Muscle layer of colon (tissue), 2 donors: ENCODE results near the gene CAPSL.
"Not testable (repeated sequence)": the region's sequence is repeated elsewhere in the genome, so short reads cannot be mapped to it uniquely, and the experiment has no call there.

ENCODE experiments used
- H3K27ac ChIP-seq: one replicate; pipeline ENCODE4 v1.7.0; 2013; ENCODE audit warnings: low read depth, mild to moderate bottlenecking, low read length, moderate library complexity
- H3K27me3 ChIP-seq, 2 donors: one replicate each; pipeline ENCODE4 v1.7.0; 2013; ENCODE audit warnings: low read length in 2 of 2, mild to moderate bottlenecking in 2 of 2; ENCODE audit not compliant: insufficient read depth in 2 of 2, control insufficient read depth in 1 of 2
- H3K36me3 ChIP-seq: one replicate; pipeline ENCODE4 v1.7.0; 2013; ENCODE audit warnings: mild to moderate bottlenecking, low read length; ENCODE audit not compliant: insufficient read depth
- H3K4me1 ChIP-seq: one replicate; pipeline ENCODE4 v1.7.0; 2013; ENCODE audit warnings: mild to moderate bottlenecking, low read length; ENCODE audit not compliant: insufficient read depth
- H3K4me3 ChIP-seq, 2 donors: one replicate each; pipeline ENCODE4 v1.7.0; 2013; ENCODE audit warnings: low read length in 2 of 2, low read depth in 1 of 2, mild to moderate bottlenecking in 1 of 2, moderate library complexity in 1 of 2
- H3K9ac ChIP-seq: one replicate; pipeline ENCODE4 v1.7.0; 2013; ENCODE audit warnings: low read length
- H3K9me3 ChIP-seq: one replicate; pipeline ENCODE4 v1.7.0; 2013; ENCODE audit warnings: mild to moderate bottlenecking, low read length
- donor health status: abdominal sarcoma.
- donor health status: Adenocarcinoma of cecum.

CAPSL gene

GRCh38 chr5:35867998-35868397, 70.4 kb downstream of the CAPSL start:
- H3K4me3 ChIP-seq: no peak overlapping the region
- no peaks in the 10 kb centered on the region for H3K9me3 ChIP-seq
- no peak overlapping the region for H3K27ac ChIP-seq
- H3K9ac ChIP-seq: no peak overlapping the region
- no peaks in the 10 kb centered on the region for H3K27me3 ChIP-seq
- H3K36me3 ChIP-seq: no peaks in the 10 kb centered on the region
- no peaks in the 10 kb centered on the region for H3K4me1 ChIP-seq

- H3K36me3 ChIP-seq: no peaks in the 10 kb centered on the region
- H3K9me3 ChIP-seq: no peaks in the 10 kb centered on the region
- no peak overlapping the region for H3K9ac ChIP-seq
- no peaks in the 10 kb centered on the region for H3K27me3 ChIP-seq
- no peak overlapping the region for H3K4me3 ChIP-seq
- H3K27ac ChIP-seq: no peak overlapping the region
- H3K4me1 ChIP-seq: no peaks in the 10 kb centered on the region
These were observed 75.3 kb downstream of the CAPSL start for GRCh38 chr5:35863159-35863558.

- Histone ChIP-seq H3K9ac (no peak overlapping the region), H3K36me3 (no peaks in the 10 kb centered on the region), H3K4me1 (no peaks in the 10 kb centered on the region), H3K4me3 (no peak overlapping the region), H3K27ac (no peak overlapping the region), H3K9me3 (no peaks in the 10 kb centered on the region), H3K27me3 (no peaks in the 10 kb centered on the region)
These were observed 76.3 kb downstream of the CAPSL start for GRCh38 chr5:35862126-35862525.

- Histone ChIP-seq H3K36me3 (no peaks in the 10 kb centered on the region), H3K4me1 (no peaks in the 10 kb centered on the region), H3K27ac (no peak overlapping the region), H3K27me3 (no peaks in the 10 kb centered on the region), H3K4me3 (no peak overlapping the region), H3K9me3 (no peaks in the 10 kb centered on the region), H3K9ac (no peak overlapping the region)
These were observed 76.7 kb downstream of the CAPSL start for GRCh38 chr5:35861718-35862117.

- Histone ChIP-seq H3K27ac (no peak overlapping the region), H3K9me3 (no peaks in the 10 kb centered on the region), H3K27me3 (no peaks in the 10 kb centered on the region), H3K36me3 (no peaks in the 10 kb centered on the region), H3K4me1 (no peaks in the 10 kb centered on the region), H3K9ac (no peak overlapping the region), H3K4me3 (no peak overlapping the region)
These were observed 77.7 kb downstream of the CAPSL start for GRCh38 chr5:35860686-35861085.

GRCh38 chr5:35859101-35859661, 79.2 kb downstream of the CAPSL start:
- H3K36me3 ChIP-seq: no peaks in the 10 kb centered on the region
- no peak overlapping the region for H3K4me3 ChIP-seq
- H3K9me3 ChIP-seq: no peaks in the 10 kb centered on the region
- H3K27ac ChIP-seq: no peak overlapping the region
- H3K9ac ChIP-seq: no peak overlapping the region
- no peaks in the 10 kb centered on the region for H3K4me1 ChIP-seq
- no peaks in the 10 kb centered on the region for H3K27me3 ChIP-seq

GRCh38 chr5:35857606-35858205, 80.7 kb downstream of the CAPSL start:
- Histone ChIP-seq H3K4me3 (no peak overlapping the region), H3K9ac (no peak overlapping the region), H3K36me3 (no peaks in the 10 kb centered on the region), H3K9me3 (no peaks in the 10 kb centered on the region), H3K4me1 (no peaks in the 10 kb centered on the region), H3K27me3 (no peaks in the 10 kb centered on the region), H3K27ac (no peak overlapping the region)

- Histone ChIP-seq H3K27ac (no peak within 1 kb of the TSS), H3K9me3 (no peaks in the 10 kb centered on the region), H3K27me3 (no peaks in the 10 kb centered on the region), H3K36me3 (no peaks in the 10 kb centered on the region), H3K4me3 (no peak within 1 kb of the TSS), H3K4me1 (no peaks in the 10 kb centered on the region), H3K9ac (no peak within 1 kb of the TSS)
These were observed 81.6 kb downstream of the CAPSL start, which contains the start of gene IL7R for GRCh38 chr5:35856765-35857351. Gene IL7R, plus strand, starts transcription at chr5:35856891. Its CDS starts 87 bp downstream, at chr5:35856978.

- H3K27me3 ChIP-seq, H3K4me3 ChIP-seq, H3K9ac ChIP-seq, H3K27ac ChIP-seq, H3K36me3 ChIP-seq, H3K4me1 ChIP-seq, H3K9me3 ChIP-seq: not testable (repeated sequence)
These were observed 82.1 kb downstream of the CAPSL start for GRCh38 chr5:35856186-35856764.

GRCh38 chr5:35855187-35855586, 83.2 kb downstream of the CAPSL start:
- Histone ChIP-seq H3K36me3 (no peaks in the 10 kb centered on the region), H3K9ac (no peak overlapping the region), H3K27me3 (no peaks in the 10 kb centered on the region), H3K9me3 (no peaks in the 10 kb centered on the region), H3K4me1 (no peaks in the 10 kb centered on the region), H3K4me3 (no peak overlapping the region), H3K27ac (no peak overlapping the region)
